ENCODE results near the gene MBTPS1.

The MBTPS1 gene

GRCh38 chr16:84021488-84021887 is 95.3 kb downstream of the MBTPS1 start:
- H3K4me3 ChIP-seq (ENCODE audit: low read depth, low read length): no peak overlapping the region
- no peak for TF ChIP-seq CTCF (IDR thresholded peaks at IDR 0.05; ENCODE audit: borderline replicate concordance, insufficient read depth, low read depth, low read length)

GRCh38 chr16:84020353-84020752 is 96.4 kb downstream of the MBTPS1 start:
- H3K4me3 ChIP-seq (ENCODE audit: low read depth, low read length): no peak overlapping the region
- no peak for TF ChIP-seq CTCF (IDR thresholded peaks at IDR 0.05; ENCODE audit: borderline replicate concordance, insufficient read depth, low read depth, low read length)

- H3K4me3 ChIP-seq (ENCODE audit: low read depth, low read length): no peak overlapping the region
- TF ChIP-seq CTCF (IDR thresholded peaks at IDR 0.05; ENCODE audit: borderline replicate concordance, insufficient read depth, low read depth, low read length): no peak
These were observed 98.0 kb downstream of the MBTPS1 start for GRCh38 chr16:84018710-84019109.

- no peak for TF ChIP-seq CTCF (IDR thresholded peaks at IDR 0.05; ENCODE audit: borderline replicate concordance, insufficient read depth, low read depth, low read length)
- no peak overlapping the region for H3K4me3 ChIP-seq (ENCODE audit: low read depth, low read length)
These were observed 100.3 kb downstream of the MBTPS1 start for GRCh38 chr16:84016477-84016876.

- no peak for TF ChIP-seq CTCF (IDR thresholded peaks at IDR 0.05; ENCODE audit: borderline replicate concordance, insufficient read depth, low read depth, low read length)
- H3K4me3 ChIP-seq (ENCODE audit: low read depth, low read length): no peak overlapping the region
These were observed 101.3 kb downstream of the MBTPS1 start for GRCh38 chr16:84015399-84015798.

- no peak for TF ChIP-seq CTCF (IDR thresholded peaks at IDR 0.05; ENCODE audit: borderline replicate concordance, insufficient read depth, low read depth, low read length)
- H3K4me3 ChIP-seq (ENCODE audit: low read depth, low read length): no peak overlapping the region
These were observed 102.0 kb downstream of the MBTPS1 start for GRCh38 chr16:84014570-84015327.

Measured in GM12875 (cell line).